ENCODE results near the gene MTUS2. TPM values are rescaled to one million over a fixed set of nuclear protein-coding genes. Genes with fewer than 3 reads are reported as not detected.

Gene MTUS2
- total RNA-seq, 2 donors from 2014 or later: 1.6 to 4.8 TPM

DNA sequence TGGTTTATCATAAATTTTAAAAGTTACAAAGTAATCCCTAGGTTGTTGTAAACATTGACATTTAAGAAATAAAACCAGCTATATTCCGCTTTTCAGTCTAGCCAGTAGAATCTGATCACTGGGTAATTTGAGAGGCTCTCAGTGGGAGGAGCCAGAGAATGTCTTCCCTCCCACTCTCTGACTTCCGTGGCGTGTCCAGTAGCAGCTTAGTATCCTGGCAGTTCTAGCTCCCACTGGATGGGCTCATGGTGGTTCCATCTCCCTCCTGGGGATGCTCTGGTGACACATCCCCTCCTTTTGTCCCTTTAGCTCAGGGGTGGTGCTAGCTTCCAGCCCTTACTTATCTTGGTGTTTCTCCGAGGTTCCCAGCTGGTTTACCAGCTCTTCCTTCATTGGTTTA, 34.5 kb downstream of the MTUS2 start:
- no peaks in the 10 kb centered on the region for H3K9me3 ChIP-seq
- WGBS: 32% methylated on average over 4 of the region's 4 CpGs
- TF ChIP-seq, protein P1, sequence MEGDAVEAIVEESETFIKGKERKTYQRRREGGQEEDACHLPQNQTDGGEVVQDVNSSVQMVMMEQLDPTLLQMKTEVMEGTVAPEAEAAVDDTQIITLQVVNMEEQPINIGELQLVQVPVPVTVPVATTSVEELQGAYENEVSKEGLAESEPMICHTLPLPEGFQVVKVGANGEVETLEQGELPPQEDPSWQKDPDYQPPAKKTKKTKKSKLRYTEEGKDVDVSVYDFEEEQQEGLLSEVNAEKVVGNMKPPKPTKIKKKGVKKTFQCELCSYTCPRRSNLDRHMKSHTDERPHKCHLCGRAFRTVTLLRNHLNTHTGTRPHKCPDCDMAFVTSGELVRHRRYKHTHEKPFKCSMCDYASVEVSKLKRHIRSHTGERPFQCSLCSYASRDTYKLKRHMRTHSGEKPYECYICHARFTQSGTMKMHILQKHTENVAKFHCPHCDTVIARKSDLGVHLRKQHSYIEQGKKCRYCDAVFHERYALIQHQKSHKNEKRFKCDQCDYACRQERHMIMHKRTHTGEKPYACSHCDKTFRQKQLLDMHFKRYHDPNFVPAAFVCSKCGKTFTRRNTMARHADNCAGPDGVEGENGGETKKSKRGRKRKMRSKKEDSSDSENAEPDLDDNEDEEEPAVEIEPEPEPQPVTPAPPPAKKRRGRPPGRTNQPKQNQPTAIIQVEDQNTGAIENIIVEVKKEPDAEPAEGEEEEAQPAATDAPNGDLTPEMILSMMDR (IDR thresholded peaks at IDR 0.05): no peak
- no peak for TF ChIP-seq POLR2AphosphoS5 (IDR thresholded peaks at IDR 0.05)
- TF ChIP-seq POLR2A (IDR thresholded peaks at IDR 0.05): no peak

DNA sequence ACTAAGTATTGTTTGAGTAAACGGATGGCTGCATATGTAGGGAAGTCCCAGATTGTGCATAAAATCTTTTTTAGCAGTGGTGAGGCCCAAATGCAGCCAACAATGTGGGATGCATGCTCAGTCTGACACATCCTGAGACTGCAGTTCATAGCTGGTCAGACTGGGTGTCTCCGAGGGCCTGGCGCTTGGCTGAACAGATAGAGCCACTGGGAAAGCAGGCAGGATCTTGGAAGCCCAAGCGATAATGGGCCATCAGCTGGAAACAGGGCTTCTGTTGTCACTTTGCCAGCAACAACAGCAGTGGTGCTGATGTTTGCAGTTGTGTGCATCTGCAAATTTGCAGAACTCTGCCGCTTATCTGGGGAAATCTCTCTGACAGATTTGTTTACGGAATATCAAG, 36.1 kb downstream of the MTUS2 start:
- WGBS: 69% methylated on average over 6 of the region's 6 CpGs
- H3K4me1 ChIP-seq (replicated peaks): no peaks in the 10 kb centered on the region
- H3K4me3 ChIP-seq: no peak overlapping the region
- H3K9me3 ChIP-seq: no peaks in the 10 kb centered on the region
- no peaks in the 10 kb centered on the region for H3K27me3 ChIP-seq (replicated peaks; ENCODE audit: insufficient read depth)
- intact Hi-C loops (cut with DNase I): no loop called here
- TF ChIP-seq, protein P1 (IDR thresholded peaks at IDR 0.05): no peak
- TF ChIP-seq POLR2A (IDR thresholded peaks at IDR 0.05): no peak
- TF ChIP-seq POLR2AphosphoS5 (IDR thresholded peaks at IDR 0.05): no peak
- no peak for DNase-seq (ENCODE audit: low spot score)
- H3K27ac ChIP-seq: no peak overlapping the region
- no peaks in the 10 kb centered on the region for H3K36me3 ChIP-seq

More for the DNA sequence above, 34.5 kb downstream of the MTUS2 start:
- no peak overlapping the region for H3K27ac ChIP-seq
- intact Hi-C loops (cut with DNase I): no loop called here
- DNase-seq (ENCODE audit: low spot score): no peak
- H3K27me3 ChIP-seq (replicated peaks; ENCODE audit: insufficient read depth): no peaks in the 10 kb centered on the region
- H3K4me1 ChIP-seq (replicated peaks): no peaks in the 10 kb centered on the region
- H3K4me3 ChIP-seq: no peak overlapping the region
- no peaks in the 10 kb centered on the region for H3K36me3 ChIP-seq

DNA sequence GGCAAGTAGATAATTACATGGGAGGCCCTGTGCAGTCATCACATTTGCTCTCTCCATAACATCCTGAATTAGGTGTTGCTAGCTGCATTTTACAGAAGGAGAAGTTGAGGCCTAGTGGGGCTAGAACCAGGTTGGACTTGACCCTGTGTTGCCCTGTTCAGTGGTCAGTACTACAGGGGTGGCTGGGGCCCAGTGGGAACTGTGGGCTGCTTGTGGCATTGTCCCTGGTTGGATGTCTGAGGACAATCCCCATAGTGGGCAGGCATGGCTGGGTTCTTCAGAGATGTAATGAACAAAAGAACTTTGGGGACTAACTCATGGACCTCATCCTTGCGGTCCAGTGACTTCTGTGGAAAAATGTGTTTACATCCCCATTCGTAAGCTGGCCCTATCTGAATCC, 38.9 kb downstream of the MTUS2 start:
- H3K27me3 ChIP-seq (replicated peaks; ENCODE audit: insufficient read depth): no peaks in the 10 kb centered on the region
- H3K27ac ChIP-seq: no peak overlapping the region
- H3K4me3 ChIP-seq: no peak overlapping the region
- DNase-seq (ENCODE audit: low spot score): no peak
- H3K36me3 ChIP-seq: no peaks in the 10 kb centered on the region
- WGBS: 97% methylated on average over 2 of the region's 2 CpGs
- intact Hi-C loops (cut with DNase I): no loop called here
- TF ChIP-seq, protein P1 (IDR thresholded peaks at IDR 0.05): no peak
- TF ChIP-seq POLR2A (IDR thresholded peaks at IDR 0.05): no peak
- no peak for TF ChIP-seq POLR2AphosphoS5 (IDR thresholded peaks at IDR 0.05)
- no peaks in the 10 kb centered on the region for H3K9me3 ChIP-seq
- no peaks in the 10 kb centered on the region for H3K4me1 ChIP-seq (replicated peaks)

DNA sequence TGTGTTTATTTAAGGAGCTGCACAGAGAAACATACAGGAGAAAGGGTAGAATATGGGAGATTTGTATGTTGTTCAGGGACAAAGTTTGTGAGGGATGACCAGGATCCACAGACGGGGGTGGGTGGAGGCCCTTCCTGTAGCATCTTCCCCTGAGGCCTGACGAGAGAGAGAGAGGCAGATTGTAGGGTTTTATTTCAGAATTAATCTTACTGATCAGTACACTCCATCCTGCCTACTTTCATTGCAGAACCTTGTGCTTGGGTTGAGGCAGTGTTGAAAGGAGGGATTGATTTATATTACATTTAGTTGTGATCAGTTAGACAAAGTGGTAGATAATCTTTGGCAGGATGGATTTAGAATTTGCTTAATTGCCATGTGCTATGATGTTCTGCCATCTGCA, 39.6 kb downstream of the MTUS2 start:
- Histone ChIP-seq H3K36me3 (no peaks in the 10 kb centered on the region), H3K27me3 (replicated peaks; ENCODE audit: insufficient read depth) (no peaks in the 10 kb centered on the region), H3K27ac (no peak overlapping the region), H3K4me3 (no peak overlapping the region), H3K9me3 (no peaks in the 10 kb centered on the region), H3K4me1 (replicated peaks) (no peaks in the 10 kb centered on the region)
- TF ChIP-seq POLR2A (IDR thresholded peaks at IDR 0.05) (no peak), POLR2AphosphoS5 (IDR thresholded peaks at IDR 0.05) (no peak)
- TF ChIP-seq, protein P1 (IDR thresholded peaks at IDR 0.05): no peak
- no peak for DNase-seq (ENCODE audit: low spot score)
- intact Hi-C loops (cut with DNase I): no loop called here
- 56% methylated on average over 2 of the region's 2 CpGs for WGBS

DNA sequence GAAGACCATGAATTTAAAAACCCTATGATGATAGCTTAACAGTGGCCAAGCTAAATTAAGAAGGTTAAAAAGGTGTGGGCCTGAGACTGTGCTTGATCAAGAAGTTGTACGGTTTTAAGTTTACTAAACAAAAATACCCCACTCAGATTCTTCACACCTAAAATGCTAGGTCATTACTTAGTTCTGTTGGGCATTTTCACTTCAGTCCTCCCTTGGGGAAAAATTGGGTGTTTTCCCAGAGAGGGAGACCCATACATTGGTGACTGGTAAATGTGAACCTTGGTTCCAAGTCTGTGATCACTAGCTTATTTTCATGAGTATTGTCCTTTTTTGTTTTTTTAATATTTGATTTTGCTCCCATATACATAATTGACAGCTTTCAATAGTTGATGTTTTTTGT, 44.4 kb downstream of the MTUS2 start:
- no peak overlapping the region for H3K4me3 ChIP-seq
- H3K27me3 ChIP-seq (replicated peaks; ENCODE audit: insufficient read depth): peaks cover 2% of the 10 kb centered on the region
- TF ChIP-seq, protein P1 (IDR thresholded peaks at IDR 0.05): no peak
- TF ChIP-seq POLR2A (IDR thresholded peaks at IDR 0.05): no peak
- no peak for TF ChIP-seq POLR2AphosphoS5 (IDR thresholded peaks at IDR 0.05)
- WGBS: 0% methylated on average over 1 of the region's 1 CpG
- H3K36me3 ChIP-seq: no peaks in the 10 kb centered on the region
- no peaks in the 10 kb centered on the region for H3K4me1 ChIP-seq (replicated peaks)
- intact Hi-C loops (cut with DNase I): no loop called here
- no peak overlapping the region for H3K27ac ChIP-seq
- H3K9me3 ChIP-seq: no peaks in the 10 kb centered on the region
- DNase-seq (ENCODE audit: low spot score): no peak
